ENCODE results near the gene COL15A1. TPM values are rescaled to one million over a fixed set of nuclear protein-coding genes. Genes with fewer than 3 reads are reported as not detected.

COL15A1 gene
- total RNA-seq, 1 experiment from 2014 or later: 0.22 TPM

DNA sequence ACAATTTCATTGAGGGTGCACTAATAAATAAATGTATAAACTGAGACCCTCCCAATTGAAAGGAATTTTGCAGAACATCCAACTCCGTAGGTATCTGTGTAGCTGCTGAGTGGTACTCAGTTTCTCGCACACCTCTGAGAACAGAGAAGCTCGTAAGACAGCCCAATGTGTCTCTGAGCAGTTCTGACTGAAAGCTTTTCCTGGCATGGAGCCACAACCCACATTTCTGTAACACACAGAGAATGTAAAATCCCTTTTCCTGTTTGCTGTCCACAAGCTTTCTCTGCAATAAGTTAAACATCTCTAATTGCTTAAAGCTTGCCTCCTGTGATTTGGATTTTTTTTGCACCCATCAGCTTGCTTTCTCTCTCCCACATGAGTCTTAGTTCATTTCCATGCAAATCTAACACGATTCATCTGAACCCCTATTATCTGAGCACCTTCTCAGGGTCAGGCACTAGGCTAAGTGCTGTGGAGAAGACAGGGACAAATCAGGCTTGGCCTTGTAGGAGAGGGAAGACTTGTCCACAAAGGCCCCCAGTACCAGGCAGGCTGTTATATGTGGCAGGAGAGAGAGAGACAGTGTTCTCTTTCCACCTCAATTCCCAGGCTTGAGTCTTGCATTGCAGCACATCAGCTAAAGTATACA, 44.2 kb upstream of the COL15A1 start:
- ATAC-seq (no peak), DNase-seq (ENCODE audit: low spot score) (no peak)
- no peak overlapping the region for H3K4me3 Mint-ChIP-seq
- peaks cover 9% of the 10 kb centered on the region for H3K36me3 Mint-ChIP-seq
- H3K4me1 Mint-ChIP-seq: no peaks in the 10 kb centered on the region; the same call in 1 of the 2 replicates
- ChIA-PET CTCF (no interaction called here), POLR2A (no interaction called here)
- TF ChIP-seq, protein P1, sequence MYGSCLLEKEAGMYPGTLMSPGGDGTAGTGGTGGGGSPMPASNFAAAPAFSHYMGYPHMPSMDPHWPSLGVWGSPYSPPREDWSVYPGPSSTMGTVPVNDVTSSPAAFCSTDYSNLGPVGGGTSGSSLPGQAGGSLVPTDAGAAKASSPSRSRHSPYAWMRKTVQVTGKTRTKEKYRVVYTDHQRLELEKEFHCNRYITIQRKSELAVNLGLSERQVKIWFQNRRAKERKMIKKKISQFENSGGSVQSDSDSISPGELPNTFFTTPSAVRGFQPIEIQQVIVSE (CRISPR knock-in tag; IDR thresholded peaks at IDR 0.05; ENCODE audit: borderline replicate concordance): no peak
- TF ChIP-seq, protein P2, sequence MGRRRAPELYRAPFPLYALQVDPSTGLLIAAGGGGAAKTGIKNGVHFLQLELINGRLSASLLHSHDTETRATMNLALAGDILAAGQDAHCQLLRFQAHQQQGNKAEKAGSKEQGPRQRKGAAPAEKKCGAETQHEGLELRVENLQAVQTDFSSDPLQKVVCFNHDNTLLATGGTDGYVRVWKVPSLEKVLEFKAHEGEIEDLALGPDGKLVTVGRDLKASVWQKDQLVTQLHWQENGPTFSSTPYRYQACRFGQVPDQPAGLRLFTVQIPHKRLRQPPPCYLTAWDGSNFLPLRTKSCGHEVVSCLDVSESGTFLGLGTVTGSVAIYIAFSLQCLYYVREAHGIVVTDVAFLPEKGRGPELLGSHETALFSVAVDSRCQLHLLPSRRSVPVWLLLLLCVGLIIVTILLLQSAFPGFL (CRISPR knock-in tag; IDR thresholded peaks at IDR 0.05; ENCODE audit: borderline replicate concordance): no peak
- TF ChIP-seq GTF2I (CRISPR knock-in tag; conservative IDR thresholded peaks at IDR 0.05) (no peak), TP53 (CRISPR knock-in tag; IDR thresholded peaks at IDR 0.05) (no peak), GABPB1 (CRISPR knock-in tag; IDR thresholded peaks at IDR 0.05) (no peak), KAT7 (CRISPR knock-in tag; IDR thresholded peaks at IDR 0.05; ENCODE audit: borderline replicate concordance) (no peak)
- TF ChIP-seq, protein P3, sequence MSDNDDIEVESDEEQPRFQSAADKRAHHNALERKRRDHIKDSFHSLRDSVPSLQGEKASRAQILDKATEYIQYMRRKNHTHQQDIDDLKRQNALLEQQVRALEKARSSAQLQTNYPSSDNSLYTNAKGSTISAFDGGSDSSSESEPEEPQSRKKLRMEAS (CRISPR knock-in tag; IDR thresholded peaks at IDR 0.05): no peak
- TF ChIP-seq, protein P4, sequence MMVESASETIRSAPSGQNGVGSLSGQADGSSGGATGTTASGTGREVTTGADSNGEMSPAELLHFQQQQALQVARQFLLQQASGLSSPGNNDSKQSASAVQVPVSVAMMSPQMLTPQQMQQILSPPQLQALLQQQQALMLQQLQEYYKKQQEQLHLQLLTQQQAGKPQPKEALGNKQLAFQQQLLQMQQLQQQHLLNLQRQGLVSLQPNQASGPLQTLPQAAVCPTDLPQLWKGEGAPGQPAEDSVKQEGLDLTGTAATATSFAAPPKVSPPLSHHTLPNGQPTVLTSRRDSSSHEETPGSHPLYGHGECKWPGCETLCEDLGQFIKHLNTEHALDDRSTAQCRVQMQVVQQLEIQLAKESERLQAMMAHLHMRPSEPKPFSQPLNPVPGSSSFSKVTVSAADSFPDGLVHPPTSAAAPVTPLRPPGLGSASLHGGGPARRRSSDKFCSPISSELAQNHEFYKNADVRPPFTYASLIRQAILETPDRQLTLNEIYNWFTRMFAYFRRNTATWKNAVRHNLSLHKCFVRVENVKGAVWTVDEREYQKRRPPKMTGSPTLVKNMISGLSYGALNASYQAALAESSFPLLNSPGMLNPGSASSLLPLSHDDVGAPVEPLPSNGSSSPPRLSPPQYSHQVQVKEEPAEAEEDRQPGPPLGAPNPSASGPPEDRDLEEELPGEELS (CRISPR knock-in tag; IDR thresholded peaks at IDR 0.05): no peak
- peaks cover 21% of the 10 kb centered on the region for H3K9me3 Mint-ChIP-seq
- H3K27me3 Mint-ChIP-seq (ENCODE audit: low read depth): peaks cover 2% of the 10 kb centered on the region; the same call in 1 of the 2 replicates
- no peak overlapping the region for H3K27ac Mint-ChIP-seq

DNA sequence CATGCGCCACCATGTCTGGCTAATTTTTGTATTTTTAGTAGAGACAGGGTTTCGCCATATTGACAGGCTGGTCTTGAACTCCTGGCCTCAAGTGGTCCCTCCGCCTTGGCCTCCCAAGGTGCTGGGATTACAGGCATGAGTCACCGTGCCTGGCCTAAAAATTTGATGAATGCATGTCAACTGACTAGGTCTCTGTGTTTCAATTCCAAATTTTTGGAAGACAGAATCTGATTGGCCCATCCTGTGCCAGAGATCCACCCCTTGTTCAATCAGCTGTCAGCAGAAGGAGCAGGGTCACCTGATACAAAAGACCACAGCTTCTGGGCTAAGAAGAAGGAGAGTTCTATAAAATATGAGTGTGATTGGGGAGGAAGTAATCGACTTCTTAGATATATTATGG, 43.5 kb upstream of the COL15A1 start:
- no peak for ATAC-seq
- ChIA-PET POLR2A (no interaction called here), CTCF (no interaction called here)
- H3K27ac Mint-ChIP-seq: no peak overlapping the region
- H3K4me1 Mint-ChIP-seq: no peaks in the 10 kb centered on the region; the same call in 1 of the 2 replicates
- H3K4me3 Mint-ChIP-seq: no peak overlapping the region
- H3K27me3 Mint-ChIP-seq (ENCODE audit: low read depth): peaks cover 2% of the 10 kb centered on the region; the same call in 1 of the 2 replicates
- H3K36me3 Mint-ChIP-seq: peaks cover 9% of the 10 kb centered on the region
- H3K9me3 Mint-ChIP-seq: peaks cover 21% of the 10 kb centered on the region
- DNase-seq (ENCODE audit: low spot score): no peak
- TF ChIP-seq, protein P1 (CRISPR knock-in tag; IDR thresholded peaks at IDR 0.05; ENCODE audit: borderline replicate concordance): no peak
- TF ChIP-seq, protein P5, sequence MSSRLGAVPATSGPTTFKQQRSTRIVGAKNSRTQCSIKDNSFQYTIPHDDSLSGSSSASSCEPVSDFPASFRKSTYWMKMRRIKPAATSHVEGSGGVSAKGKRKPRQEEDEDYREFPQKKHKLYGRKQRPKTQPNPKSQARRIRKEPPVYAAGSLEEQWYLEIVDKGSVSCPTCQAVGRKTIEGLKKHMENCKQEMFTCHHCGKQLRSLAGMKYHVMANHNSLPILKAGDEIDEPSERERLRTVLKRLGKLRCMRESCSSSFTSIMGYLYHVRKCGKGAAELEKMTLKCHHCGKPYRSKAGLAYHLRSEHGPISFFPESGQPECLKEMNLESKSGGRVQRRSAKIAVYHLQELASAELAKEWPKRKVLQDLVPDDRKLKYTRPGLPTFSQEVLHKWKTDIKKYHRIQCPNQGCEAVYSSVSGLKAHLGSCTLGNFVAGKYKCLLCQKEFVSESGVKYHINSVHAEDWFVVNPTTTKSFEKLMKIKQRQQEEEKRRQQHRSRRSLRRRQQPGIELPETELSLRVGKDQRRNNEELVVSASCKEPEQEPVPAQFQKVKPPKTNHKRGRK (CRISPR knock-in tag; IDR thresholded peaks at IDR 0.05; ENCODE audit: borderline replicate concordance): no peak
- TF ChIP-seq, protein P2 (CRISPR knock-in tag; IDR thresholded peaks at IDR 0.05; ENCODE audit: borderline replicate concordance): no peak
- TF ChIP-seq HMGA2 (CRISPR knock-in tag; IDR thresholded peaks at IDR 0.05): no peak
- TF ChIP-seq, protein P6, sequence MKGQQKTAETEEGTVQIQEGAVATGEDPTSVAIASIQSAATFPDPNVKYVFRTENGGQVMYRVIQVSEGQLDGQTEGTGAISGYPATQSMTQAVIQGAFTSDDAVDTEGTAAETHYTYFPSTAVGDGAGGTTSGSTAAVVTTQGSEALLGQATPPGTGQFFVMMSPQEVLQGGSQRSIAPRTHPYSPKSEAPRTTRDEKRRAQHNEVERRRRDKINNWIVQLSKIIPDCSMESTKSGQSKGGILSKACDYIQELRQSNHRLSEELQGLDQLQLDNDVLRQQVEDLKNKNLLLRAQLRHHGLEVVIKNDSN (CRISPR knock-in tag; IDR thresholded peaks at IDR 0.05): no peak
- no peak for TF ChIP-seq NR3C1 (CRISPR knock-in tag; conservative IDR thresholded peaks at IDR 0.05; ENCODE audit: low read depth)
- TF ChIP-seq, protein P4 (CRISPR knock-in tag; IDR thresholded peaks at IDR 0.05): no peak
- TF ChIP-seq, protein P7, sequence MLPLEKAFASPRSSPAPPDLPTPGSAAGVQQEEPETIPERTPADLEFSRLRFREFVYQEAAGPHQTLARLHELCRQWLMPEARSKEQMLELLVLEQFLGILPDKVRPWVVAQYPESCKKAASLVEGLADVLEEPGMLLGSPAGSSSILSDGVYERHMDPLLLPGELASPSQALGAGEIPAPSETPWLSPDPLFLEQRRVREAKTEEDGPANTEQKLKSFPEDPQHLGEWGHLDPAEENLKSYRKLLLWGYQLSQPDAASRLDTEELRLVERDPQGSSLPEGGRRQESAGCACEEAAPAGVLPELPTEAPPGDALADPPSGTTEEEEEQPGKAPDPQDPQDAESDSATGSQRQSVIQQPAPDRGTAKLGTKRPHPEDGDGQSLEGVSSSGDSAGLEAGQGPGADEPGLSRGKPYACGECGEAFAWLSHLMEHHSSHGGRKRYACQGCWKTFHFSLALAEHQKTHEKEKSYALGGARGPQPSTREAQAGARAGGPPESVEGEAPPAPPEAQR (CRISPR knock-in tag; IDR thresholded peaks at IDR 0.05): no peak
- TF ChIP-seq FOXJ3 (CRISPR knock-in tag; IDR thresholded peaks at IDR 0.05; ENCODE audit: borderline replicate concordance): no peak
- TF ChIP-seq, protein P8, sequence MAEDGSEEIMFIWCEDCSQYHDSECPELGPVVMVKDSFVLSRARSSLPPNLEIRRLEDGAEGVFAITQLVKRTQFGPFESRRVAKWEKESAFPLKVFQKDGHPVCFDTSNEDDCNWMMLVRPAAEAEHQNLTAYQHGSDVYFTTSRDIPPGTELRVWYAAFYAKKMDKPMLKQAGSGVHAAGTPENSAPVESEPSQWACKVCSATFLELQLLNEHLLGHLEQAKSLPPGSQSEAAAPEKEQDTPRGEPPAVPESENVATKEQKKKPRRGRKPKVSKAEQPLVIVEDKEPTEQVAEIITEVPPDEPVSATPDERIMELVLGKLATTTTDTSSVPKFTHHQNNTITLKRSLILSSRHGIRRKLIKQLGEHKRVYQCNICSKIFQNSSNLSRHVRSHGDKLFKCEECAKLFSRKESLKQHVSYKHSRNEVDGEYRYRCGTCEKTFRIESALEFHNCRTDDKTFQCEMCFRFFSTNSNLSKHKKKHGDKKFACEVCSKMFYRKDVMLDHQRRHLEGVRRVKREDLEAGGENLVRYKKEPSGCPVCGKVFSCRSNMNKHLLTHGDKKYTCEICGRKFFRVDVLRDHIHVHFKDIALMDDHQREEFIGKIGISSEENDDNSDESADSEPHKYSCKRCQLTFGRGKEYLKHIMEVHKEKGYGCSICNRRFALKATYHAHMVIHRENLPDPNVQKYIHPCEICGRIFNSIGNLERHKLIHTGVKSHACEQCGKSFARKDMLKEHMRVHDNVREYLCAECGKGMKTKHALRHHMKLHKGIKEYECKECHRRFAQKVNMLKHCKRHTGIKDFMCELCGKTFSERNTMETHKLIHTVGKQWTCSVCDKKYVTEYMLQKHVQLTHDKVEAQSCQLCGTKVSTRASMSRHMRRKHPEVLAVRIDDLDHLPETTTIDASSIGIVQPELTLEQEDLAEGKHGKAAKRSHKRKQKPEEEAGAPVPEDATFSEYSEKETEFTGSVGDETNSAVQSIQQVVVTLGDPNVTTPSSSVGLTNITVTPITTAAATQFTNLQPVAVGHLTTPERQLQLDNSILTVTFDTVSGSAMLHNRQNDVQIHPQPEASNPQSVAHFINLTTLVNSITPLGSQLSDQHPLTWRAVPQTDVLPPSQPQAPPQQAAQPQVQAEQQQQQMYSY (CRISPR knock-in tag; IDR thresholded peaks at IDR 0.05): no peak
- TF ChIP-seq EMX1 (CRISPR knock-in tag; IDR thresholded peaks at IDR 0.05): no peak

Data from WTC11 (cell line).